Lower leg skin (tissue), 3 donors: Measurements from ENCODE around the gene PACS2.

Experiments
- POLR2A ChIP-seq, 2 donors: fragments of 450-650 bp; IDR thresholded peaks; one replicate each; pipeline ENCODE4 v1.6.1; 2016 to 2017; ENCODE audit warnings: antibody characterized with exemption in 2 of 2, mild to moderate bottlenecking in 1 of 2, moderate library complexity in 1 of 2
- TF ChIP-seq, protein P1 (sequence below), 3 donors: fragments of 450-650 bp; IDR thresholded peaks; one replicate each; pipeline ENCODE4 v1.5.1; 2016; ENCODE audit warnings: antibody characterized with exemption in 3 of 3, mild to moderate bottlenecking in 3 of 3, moderate library complexity in 2 of 3

DNA sequence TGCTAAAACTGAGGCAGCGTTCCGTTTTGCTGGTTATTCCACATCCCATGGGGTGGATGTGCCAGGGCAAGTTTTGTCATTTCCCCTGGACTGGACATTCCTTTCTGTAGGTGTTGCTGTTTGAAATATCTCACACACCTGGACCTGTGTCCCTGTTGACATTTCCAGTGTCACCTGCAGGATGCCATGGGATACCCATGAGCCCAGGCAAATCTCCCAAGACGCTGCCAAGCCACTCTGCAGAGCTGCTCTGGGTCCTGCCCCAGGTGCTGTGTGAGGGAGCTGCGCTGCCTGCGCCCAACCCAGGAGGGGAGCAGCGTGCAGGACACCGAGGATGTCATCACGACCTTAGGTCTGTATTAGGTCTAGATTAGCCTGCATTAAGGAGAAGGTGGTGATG, 5.2 kb upstream of the PACS2 start:
- TF ChIP-seq, protein P1, sequence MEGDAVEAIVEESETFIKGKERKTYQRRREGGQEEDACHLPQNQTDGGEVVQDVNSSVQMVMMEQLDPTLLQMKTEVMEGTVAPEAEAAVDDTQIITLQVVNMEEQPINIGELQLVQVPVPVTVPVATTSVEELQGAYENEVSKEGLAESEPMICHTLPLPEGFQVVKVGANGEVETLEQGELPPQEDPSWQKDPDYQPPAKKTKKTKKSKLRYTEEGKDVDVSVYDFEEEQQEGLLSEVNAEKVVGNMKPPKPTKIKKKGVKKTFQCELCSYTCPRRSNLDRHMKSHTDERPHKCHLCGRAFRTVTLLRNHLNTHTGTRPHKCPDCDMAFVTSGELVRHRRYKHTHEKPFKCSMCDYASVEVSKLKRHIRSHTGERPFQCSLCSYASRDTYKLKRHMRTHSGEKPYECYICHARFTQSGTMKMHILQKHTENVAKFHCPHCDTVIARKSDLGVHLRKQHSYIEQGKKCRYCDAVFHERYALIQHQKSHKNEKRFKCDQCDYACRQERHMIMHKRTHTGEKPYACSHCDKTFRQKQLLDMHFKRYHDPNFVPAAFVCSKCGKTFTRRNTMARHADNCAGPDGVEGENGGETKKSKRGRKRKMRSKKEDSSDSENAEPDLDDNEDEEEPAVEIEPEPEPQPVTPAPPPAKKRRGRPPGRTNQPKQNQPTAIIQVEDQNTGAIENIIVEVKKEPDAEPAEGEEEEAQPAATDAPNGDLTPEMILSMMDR (IDR thresholded peaks at IDR 0.05) = no peak
- no peak for TF ChIP-seq POLR2A (IDR thresholded peaks at IDR 0.05)
